Measurements from ENCODE around the gene DOK6. TPM values are rescaled to one million over a fixed set of nuclear protein-coding genes. Genes with fewer than 3 reads are reported as not detected.

DOK6 gene
- total and polyA plus RNA-seq, 2 donors (not counting 1 experiment from before 2014, with no cell fraction given), result not detected

- no peaks in the 10 kb centered on the region for H3K79me2 ChIP-seq (ENCODE audit: control insufficient read depth, insufficient read depth, low read length)
- H3K9ac ChIP-seq (ENCODE audit: low read length), result no peak overlapping the region
- H3K4me3 Mint-ChIP-seq, result no peak overlapping the region
- POLR2A ChIA-PET, result no interaction called here
- no peak overlapping the region for H3K27ac Mint-ChIP-seq
- ATAC-seq (ENCODE audit: low read depth) (no peak), DNase-seq (no peak)
- WGBS (ENCODE audit: insufficient coverage), result 82% methylated on average over 5 of the region's 5 CpGs
- TF ChIP-seq EZH2 (IDR thresholded peaks at IDR 0.05; ENCODE audit: borderline replicate concordance, insufficient read depth, low read depth, low read length, poor library complexity, severe bottlenecking), result no peak
- no peak for TF ChIP-seq CTCF (IDR thresholded peaks at IDR 0.05)
- H3K27ac ChIP-seq (ENCODE audit: low read length in 2 of 2), result no peak overlapping the region
- no peaks in the 10 kb centered on the region for H3K27me3 ChIP-seq (replicated peaks in 1 of 4; ENCODE audit: control extremely low read depth in 1 of 4, control insufficient read depth in 3 of 4, insufficient read depth in 4 of 4, low read length in 3 of 4)
- no peaks in the 10 kb centered on the region for H3K4me1 ChIP-seq (ENCODE audit: control insufficient read depth in 2 of 2, insufficient read depth in 2 of 2, low read length in 2 of 2)
- no peaks in the 10 kb centered on the region for H4K20me1 ChIP-seq (ENCODE audit: control insufficient read depth, insufficient read depth, low read length, poor library complexity, severe bottlenecking)
- H3K9me3 ChIP-seq (ENCODE audit: control extremely low read depth in 1 of 3, control insufficient read depth in 2 of 3, insufficient read depth in 1 of 3, low read length in 2 of 3), result peaks cover 0 to 17% (median 0%) of the 10 kb centered on the region in 3 donors
- no peak overlapping the region for H3K4me3 ChIP-seq (ENCODE audit: control extremely low read depth in 1 of 5, extremely low read depth in 1 of 5, insufficient read depth in 1 of 5, low read depth in 2 of 5, low read length in 4 of 5)
- no peak overlapping the region for H3K4me2 ChIP-seq (replicated peaks; ENCODE audit: low read depth, low read length, poor library complexity, severe bottlenecking)
- H3K9me3 Mint-ChIP-seq (ENCODE audit: insufficient read depth), result no peaks in the 10 kb centered on the region
- no peaks in the 10 kb centered on the region for H3K4me1 Mint-ChIP-seq
- CTCF ChIA-PET, result no interaction called here
- no peaks in the 10 kb centered on the region for H3K36me3 ChIP-seq (replicated peaks in 1 of 2; ENCODE audit: control extremely low read depth in 1 of 2, control insufficient read depth in 1 of 2, extremely low read depth in 1 of 2, insufficient read depth in 2 of 2, low read length in 1 of 2)
- intact Hi-C loops (cut with micrococcal nuclease), result no loop called here
- no peaks in the 10 kb centered on the region for H3K27me3 Mint-ChIP-seq
- no peak overlapping the region for H2AFZ ChIP-seq (ENCODE audit: insufficient read depth, low read depth, low read length, poor library complexity, severe bottlenecking)
Observed at GRCh38 chr18:69495338-69495737, 94.7 kb downstream of the DOK6 start.

GRCh38 chr18:69495841-69496533, 95.3 kb downstream of the DOK6 start:
- Histone ChIP-seq H3K4me1 (ENCODE audit: control insufficient read depth in 2 of 2, insufficient read depth in 2 of 2, low read length in 2 of 2) (no peaks in the 10 kb centered on the region), H3K4me2 (replicated peaks; ENCODE audit: low read depth, low read length, poor library complexity, severe bottlenecking) (no peak overlapping the region), H2AFZ (ENCODE audit: insufficient read depth, low read depth, low read length, poor library complexity, severe bottlenecking) (no peak overlapping the region), H3K79me2 (ENCODE audit: control insufficient read depth, insufficient read depth, low read length) (no peaks in the 10 kb centered on the region), H3K4me3 (ENCODE audit: control extremely low read depth in 1 of 5, extremely low read depth in 1 of 5, insufficient read depth in 1 of 5, low read depth in 2 of 5, low read length in 4 of 5) (no peak overlapping the region), H3K27me3 (replicated peaks in 1 of 4; ENCODE audit: control extremely low read depth in 1 of 4, control insufficient read depth in 3 of 4, insufficient read depth in 4 of 4, low read length in 3 of 4) (no peaks in the 10 kb centered on the region), H3K9me3 (ENCODE audit: control extremely low read depth in 1 of 3, control insufficient read depth in 2 of 3, insufficient read depth in 1 of 3, low read length in 2 of 3) (peaks cover 0 to 17% (median 0%) of the 10 kb centered on the region in 3 donors), H4K20me1 (ENCODE audit: control insufficient read depth, insufficient read depth, low read length, poor library complexity, severe bottlenecking) (no peaks in the 10 kb centered on the region), H3K27ac (ENCODE audit: low read length in 2 of 2) (no peak overlapping the region), H3K36me3 (replicated peaks in 1 of 2; ENCODE audit: control extremely low read depth in 1 of 2, control insufficient read depth in 1 of 2, extremely low read depth in 1 of 2, insufficient read depth in 2 of 2, low read length in 1 of 2) (no peaks in the 10 kb centered on the region), H3K9ac (ENCODE audit: low read length) (no peak overlapping the region)
- no peaks in the 10 kb centered on the region for H3K27me3 Mint-ChIP-seq
- CTCF ChIA-PET, result no interaction called here
- TF ChIP-seq EZH2 (IDR thresholded peaks at IDR 0.05; ENCODE audit: borderline replicate concordance, insufficient read depth, low read depth, low read length, poor library complexity, severe bottlenecking) (no peak), CTCF (IDR thresholded peaks at IDR 0.05) (no peak)
- 91% methylated on average over 20 of the region's 20 CpGs for WGBS (ENCODE audit: insufficient coverage)
- DNase-seq (no peak), ATAC-seq (ENCODE audit: low read depth) (no peak)
- H3K4me1 Mint-ChIP-seq, result no peaks in the 10 kb centered on the region
- intact Hi-C loops (cut with micrococcal nuclease), result no loop called here
- POLR2A ChIA-PET, result no interaction called here
- no peaks in the 10 kb centered on the region for H3K9me3 Mint-ChIP-seq (ENCODE audit: insufficient read depth)
- H3K27ac Mint-ChIP-seq, result no peak overlapping the region
- no peak overlapping the region for H3K4me3 Mint-ChIP-seq

Measured in B cell (primary cell).